SK-N-SH treated with all-trans-retinoic acid at 6 μM for 48 hours (cell line): ENCODE results near the gene ATP2A2.

ENCODE experiments used
- ATAC-seq: fragments of 200-7000 bp; cut with Tn5 transposase; 3 replicates; pipeline ENCODE4 v1.9.1; 2020; ENCODE audit warnings: mild to moderate bottlenecking, moderate library complexity
- BACH2 ChIP-seq: fragments of 250-450 bp; sonication (Bioruptor Pico); IDR thresholded peaks from 2 replicates; pipeline ENCODE4 v1.9.0; 2021; ENCODE audit warnings: mild to moderate bottlenecking, borderline replicate concordance
- CSRNP3 ChIP-seq: fragments of 250-450 bp; sonication (Bioruptor Pico); IDR thresholded peaks from 2 replicates; pipeline ENCODE4 v1.5.1; 2021; ENCODE audit warnings: mild to moderate bottlenecking, moderate library complexity
- ESRRG ChIP-seq: fragments of 250-450 bp; sonication (Bioruptor Pico); IDR thresholded peaks from 2 replicates; pipeline ENCODE4 v1.6.1; 2021; ENCODE audit warnings: mild to moderate bottlenecking
- GLIS3 ChIP-seq: fragments of 250-450 bp; sonication (Bioruptor Pico); IDR thresholded peaks from 2 replicates; pipeline ENCODE4 v1.5.0; 2020; ENCODE audit warnings: mild to moderate bottlenecking, moderate library complexity
- ISL1 ChIP-seq: fragments of 250-450 bp; sonication (Bioruptor Pico); IDR thresholded peaks from 2 replicates; pipeline ENCODE4 v2.1.2; 2022; ENCODE audit warnings: mild to moderate bottlenecking, moderate library complexity
- OSR1 ChIP-seq: fragments of 250-450 bp; sonication (Bioruptor Pico); IDR thresholded peaks from 2 replicates; pipeline ENCODE4 v1.8.0; 2022; ENCODE audit warnings: moderate library complexity, mild to moderate bottlenecking, inconsistent platforms
- PATZ1 ChIP-seq: fragments of 250-450 bp; sonication (Bioruptor Pico); IDR thresholded peaks from 2 replicates; pipeline ENCODE4 v1.8.0; 2020; ENCODE audit warnings: mild to moderate bottlenecking, moderate library complexity, borderline replicate concordance
- SNAI2 ChIP-seq: fragments of 250-450 bp; sonication (Bioruptor Pico); IDR thresholded peaks from 2 replicates; pipeline ENCODE4 v1.5.0; 2020; ENCODE audit warnings: mild to moderate bottlenecking, moderate library complexity
- TCF4 ChIP-seq: fragments of 250-450 bp; sonication (Bioruptor Pico); IDR thresholded peaks from 2 replicates; pipeline ENCODE4 v1.8.0; 2021; ENCODE audit warnings: mild to moderate bottlenecking, moderate library complexity, borderline replicate concordance
- TOX ChIP-seq: fragments of 250-450 bp; sonication (Bioruptor Pico); IDR thresholded peaks from 2 replicates; pipeline ENCODE4 v1.8.0; 2021; ENCODE audit warnings: mild to moderate bottlenecking, moderate library complexity, borderline replicate concordance
- TSHZ2 ChIP-seq: fragments of 250-450 bp; sonication (Bioruptor Pico); IDR thresholded peaks from 2 replicates; pipeline ENCODE4 v1.5.0; 2020; ENCODE audit warnings: mild to moderate bottlenecking, moderate library complexity
- ZC3H10 ChIP-seq: fragments of 250-450 bp; sonication (Bioruptor Pico); IDR thresholded peaks from 2 replicates; pipeline ENCODE4 v1.5.1; 2021; ENCODE audit warnings: mild to moderate bottlenecking, moderate library complexity
- ZFP3 ChIP-seq: fragments of 250-450 bp; sonication (Bioruptor Pico); IDR thresholded peaks from 2 replicates; pipeline ENCODE4 v1.5.0; 2020; ENCODE audit warnings: mild to moderate bottlenecking, moderate library complexity
- ZFP30 ChIP-seq: fragments of 450-650 bp; formaldehyde crosslinking; IDR thresholded peaks from 2 replicates; pipeline ENCODE4 v1.5.0; 2022; ENCODE audit warnings: mild to moderate bottlenecking, moderate library complexity
- ZNF565 ChIP-seq: fragments of 450-650 bp; formaldehyde crosslinking; conservative IDR thresholded peaks from 2 replicates; pipeline ENCODE4 v1.5.0; 2020; ENCODE audit warnings: low read depth, mild to moderate bottlenecking, moderate library complexity
- ZNF70 ChIP-seq: fragments of 450-650 bp; formaldehyde crosslinking; IDR thresholded peaks from 2 replicates; pipeline ENCODE4 v1.5.0; 2020; ENCODE audit warnings: mild to moderate bottlenecking, moderate library complexity
- TF ChIP-seq, protein P1 (sequence below): fragments of 250-450 bp; sonication (Bioruptor Pico); IDR thresholded peaks from 2 replicates; pipeline ENCODE4 v1.5.1; 2020; ENCODE audit warnings: low read depth, mild to moderate bottlenecking, moderate library complexity
- TF ChIP-seq, protein P2 (sequence below): fragments of 250-450 bp; sonication (Bioruptor Pico); IDR thresholded peaks from 2 replicates; pipeline ENCODE4 v1.8.0; 2021; ENCODE audit warnings: low read depth, mild to moderate bottlenecking, moderate library complexity, borderline replicate concordance

Gene ATP2A2

DNA sequence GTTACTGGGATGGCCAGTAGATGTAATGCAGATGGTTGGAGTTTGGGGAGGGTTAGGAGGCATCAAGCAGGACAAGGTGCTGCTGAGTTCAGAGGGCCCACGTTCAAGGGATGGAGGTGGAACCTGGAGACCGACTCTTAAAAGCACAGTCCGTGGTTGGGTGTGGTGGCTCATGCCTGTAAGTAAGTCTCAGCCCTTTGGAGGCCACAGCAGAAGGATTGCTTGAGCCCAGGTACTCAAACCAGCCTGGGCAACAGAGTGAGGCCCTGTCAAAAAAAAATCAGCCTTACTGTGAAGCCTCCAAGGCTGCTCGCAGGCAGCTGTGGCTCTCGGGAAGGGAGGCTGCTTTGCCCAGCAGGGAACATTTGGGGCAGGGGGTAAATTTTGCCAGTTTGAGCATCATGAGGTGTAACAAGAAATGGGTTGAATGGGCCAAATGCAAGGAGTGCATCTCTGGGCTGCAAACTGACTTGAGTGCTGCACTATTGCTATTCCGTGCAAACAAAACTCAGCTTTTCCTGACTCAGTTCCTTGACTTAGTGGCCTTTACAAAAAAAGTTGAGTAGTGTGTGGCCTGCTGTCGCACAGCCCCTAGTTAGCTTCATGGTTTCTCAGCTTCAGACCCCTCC is 67.5 kb downstream of the ATP2A2 start:
- ATAC-seq = no peak

GRCh38 chr12:110349096-110349495 is 68.0 kb downstream of the ATP2A2 start:
- ATAC-seq = no peak

More for the DNA sequence above, 67.5 kb downstream of the ATP2A2 start:
- TF ChIP-seq GLIS3 (no peak), BACH2 (CRISPR knock-in tag) (no peak), TCF4 (CRISPR knock-in tag) (no peak), ZNF565 (CRISPR knock-in tag) (no peak), SNAI2 (CRISPR knock-in tag) (no peak), ZC3H10 (CRISPR knock-in tag) (no peak), TOX (CRISPR knock-in tag) (no peak), TSHZ2 (CRISPR knock-in tag) (no peak), ZFP30 (no peak), OSR1 (no peak), CSRNP3 (CRISPR knock-in tag) (no peak), ISL1 (CRISPR knock-in tag) (no peak)
- TF ChIP-seq, protein P1, sequence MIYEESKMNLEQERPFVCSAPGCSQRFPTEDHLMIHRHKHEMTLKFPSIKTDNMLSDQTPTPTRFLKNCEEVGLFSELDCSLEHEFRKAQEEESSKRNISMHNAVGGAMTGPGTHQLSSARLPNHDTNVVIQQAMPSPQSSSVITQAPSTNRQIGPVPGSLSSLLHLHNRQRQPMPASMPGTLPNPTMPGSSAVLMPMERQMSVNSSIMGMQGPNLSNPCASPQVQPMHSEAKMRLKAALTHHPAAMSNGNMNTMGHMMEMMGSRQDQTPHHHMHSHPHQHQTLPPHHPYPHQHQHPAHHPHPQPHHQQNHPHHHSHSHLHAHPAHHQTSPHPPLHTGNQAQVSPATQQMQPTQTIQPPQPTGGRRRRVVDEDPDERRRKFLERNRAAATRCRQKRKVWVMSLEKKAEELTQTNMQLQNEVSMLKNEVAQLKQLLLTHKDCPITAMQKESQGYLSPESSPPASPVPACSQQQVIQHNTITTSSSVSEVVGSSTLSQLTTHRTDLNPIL (CRISPR knock-in tag) = no peak
- TF ChIP-seq, protein P2, sequence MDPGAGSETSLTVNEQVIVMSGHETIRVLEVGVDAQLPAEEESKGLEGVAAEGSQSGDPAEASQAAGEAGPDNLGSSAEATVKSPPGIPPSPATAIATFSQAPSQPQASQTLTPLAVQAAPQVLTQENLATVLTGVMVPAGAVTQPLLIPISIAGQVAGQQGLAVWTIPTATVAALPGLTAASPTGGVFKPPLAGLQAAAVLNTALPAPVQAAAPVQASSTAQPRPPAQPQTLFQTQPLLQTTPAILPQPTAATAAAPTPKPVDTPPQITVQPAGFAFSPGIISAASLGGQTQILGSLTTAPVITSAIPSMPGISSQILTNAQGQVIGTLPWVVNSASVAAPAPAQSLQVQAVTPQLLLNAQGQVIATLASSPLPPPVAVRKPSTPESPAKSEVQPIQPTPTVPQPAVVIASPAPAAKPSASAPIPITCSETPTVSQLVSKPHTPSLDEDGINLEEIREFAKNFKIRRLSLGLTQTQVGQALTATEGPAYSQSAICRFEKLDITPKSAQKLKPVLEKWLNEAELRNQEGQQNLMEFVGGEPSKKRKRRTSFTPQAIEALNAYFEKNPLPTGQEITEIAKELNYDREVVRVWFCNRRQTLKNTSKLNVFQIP = no peak

More at GRCh38 chr12:110349096-110349495, 68.0 kb downstream of the ATP2A2 start:
- TF ChIP-seq, protein P2 = no peak
- no peak for TF ChIP-seq ISL1 (CRISPR knock-in tag)
- no peak for TF ChIP-seq ESRRG (CRISPR knock-in tag)
- no peak for TF ChIP-seq ZC3H10 (CRISPR knock-in tag)
- no peak for TF ChIP-seq ZNF70 (CRISPR knock-in tag)
- TF ChIP-seq ZFP3 = no peak
- TF ChIP-seq TOX (CRISPR knock-in tag) = no peak
- no peak for TF ChIP-seq GLIS3
- TF ChIP-seq BACH2 (CRISPR knock-in tag) = no peak
- TF ChIP-seq CSRNP3 (CRISPR knock-in tag) = no peak
- TF ChIP-seq PATZ1 (CRISPR knock-in tag) = no peak
